ENCODE data around the gene POU6F2. TPM values are rescaled to one million over a fixed set of nuclear protein-coding genes. Genes with fewer than 3 reads are reported as not detected.

POU6F2 gene
- total RNA-seq, 1 donor from 2014 or later: not detected

DNA sequence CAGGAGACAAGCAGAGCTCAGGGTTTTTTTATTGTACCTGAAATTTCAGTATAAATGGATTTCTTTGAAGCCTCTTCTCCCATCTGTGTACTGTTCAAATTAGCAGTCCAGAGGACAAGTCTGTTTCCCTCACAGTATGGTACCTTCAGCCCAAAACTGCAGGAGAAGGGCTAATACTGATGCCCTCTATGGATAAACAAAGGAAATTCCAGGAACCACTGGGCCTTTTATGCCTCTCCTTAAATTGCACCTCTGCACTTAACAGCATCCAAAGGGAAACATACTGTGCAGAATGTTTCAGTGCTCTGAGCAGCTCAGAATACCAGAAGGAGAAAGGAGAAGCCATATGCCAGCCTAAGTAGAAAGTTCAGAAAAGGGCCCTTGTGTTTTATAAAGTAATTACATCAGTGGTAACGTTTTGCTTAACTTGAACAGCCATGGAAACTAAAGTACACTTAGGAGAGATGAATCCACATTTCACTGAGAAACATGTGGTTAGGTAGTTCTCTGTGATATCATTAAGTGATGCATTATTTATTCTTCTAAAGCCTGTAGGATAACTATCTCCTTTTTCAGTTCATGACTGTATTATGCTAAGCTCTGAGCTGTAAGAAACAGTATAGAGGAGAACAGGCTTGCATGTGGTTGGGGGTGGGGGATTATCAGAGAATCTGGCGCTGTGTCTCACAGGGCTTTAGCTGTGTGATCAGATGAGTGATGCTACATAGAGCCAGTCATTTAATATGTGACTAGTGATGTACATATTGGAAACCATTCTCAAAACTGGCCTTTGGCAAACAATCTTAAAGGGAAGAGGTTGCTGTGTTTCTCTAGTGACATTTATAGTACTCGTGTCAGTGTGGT, 111.3 kb downstream of the POU6F2 start:
- H3K36me3 ChIP-seq: no peaks in the 10 kb centered on the region

GRCh38 chr7:39091145-39091544, 113.4 kb downstream of the POU6F2 start:
- no peak overlapping the region for H3K4me3 ChIP-seq
- H3K27ac ChIP-seq: no peak overlapping the region
- H3K36me3 ChIP-seq: no peaks in the 10 kb centered on the region
- DNase-seq (ENCODE audit: low spot score in 2 of 2): no peak
- H3K4me1 ChIP-seq: no peaks in the 10 kb centered on the region
- intact Hi-C loops (cut with DNase I): no loop called here
- no peak for TF ChIP-seq CTCF (IDR thresholded peaks at IDR 0.05)
- H3K27me3 ChIP-seq: no peaks in the 10 kb centered on the region
- H3K9me3 ChIP-seq: no peaks in the 10 kb centered on the region

More for the DNA sequence above, 111.3 kb downstream of the POU6F2 start:
- intact Hi-C loops (cut with DNase I): loop anchor here (5.0 kb wide), 1 partner anchor 152 kb away; no protein-coding TSS in a partner anchor
- H3K27ac ChIP-seq: no peak overlapping the region
- H3K4me1 ChIP-seq: no peaks in the 10 kb centered on the region
- no peak for TF ChIP-seq CTCF (IDR thresholded peaks at IDR 0.05)
- no peaks in the 10 kb centered on the region for H3K9me3 ChIP-seq
- H3K27me3 ChIP-seq: no peaks in the 10 kb centered on the region
- DNase-seq (ENCODE audit: low spot score in 2 of 2): no peak
- H3K4me3 ChIP-seq: no peak overlapping the region

DNA sequence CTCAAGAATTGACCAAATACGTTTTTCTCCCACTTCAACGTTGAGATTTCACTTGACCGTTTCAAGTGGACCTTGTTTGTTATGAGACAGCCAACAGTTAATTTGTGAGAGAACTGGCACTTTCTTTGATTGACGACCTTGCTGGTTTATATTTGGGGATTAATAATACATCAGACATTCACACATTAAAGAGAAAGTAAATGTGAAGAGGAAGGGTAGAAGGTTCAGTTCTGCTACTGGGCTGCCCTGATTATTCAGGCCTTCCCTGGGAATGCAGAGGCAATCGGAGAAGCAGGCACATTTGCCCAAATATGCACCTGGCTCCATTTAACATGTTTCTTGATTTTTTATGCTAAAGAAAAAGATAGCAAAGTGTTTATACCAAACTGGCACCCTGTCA, 114.1 kb downstream of the POU6F2 start:
- H3K36me3 ChIP-seq: no peaks in the 10 kb centered on the region
- no peaks in the 10 kb centered on the region for H3K9me3 ChIP-seq
- no peak overlapping the region for H3K4me3 ChIP-seq
- intact Hi-C loops (cut with DNase I): no loop called here
- no peak for TF ChIP-seq CTCF (IDR thresholded peaks at IDR 0.05)
- no peaks in the 10 kb centered on the region for H3K4me1 ChIP-seq
- no peak for DNase-seq (ENCODE audit: low spot score in 2 of 2)
- H3K27ac ChIP-seq: no peak overlapping the region
- no peaks in the 10 kb centered on the region for H3K27me3 ChIP-seq

DNA sequence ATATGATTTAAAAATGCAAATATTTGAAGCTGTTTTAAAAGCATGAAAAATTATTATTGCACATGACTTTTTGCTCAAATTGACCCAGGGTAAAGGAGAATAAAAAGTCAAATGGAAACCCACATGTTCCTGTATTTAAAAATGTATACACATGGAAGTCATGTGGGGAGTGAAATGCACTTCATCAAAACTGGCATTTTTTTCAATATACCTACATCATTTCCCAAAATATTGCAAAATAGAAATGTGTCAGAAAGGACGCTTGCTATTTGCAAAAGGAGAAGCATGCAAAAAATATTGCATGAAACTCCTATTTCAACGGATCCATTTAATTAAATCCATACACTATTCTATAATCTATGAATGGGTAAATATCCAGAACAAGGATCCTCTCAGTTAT, 117.0 kb downstream of the POU6F2 start:
- H3K9me3 ChIP-seq: no peaks in the 10 kb centered on the region
- no peaks in the 10 kb centered on the region for H3K27me3 ChIP-seq
- H3K27ac ChIP-seq: no peak overlapping the region
- H3K4me3 ChIP-seq: no peak overlapping the region
- TF ChIP-seq CTCF (IDR thresholded peaks at IDR 0.05): no peak
- no peaks in the 10 kb centered on the region for H3K36me3 ChIP-seq
- intact Hi-C loops (cut with DNase I): no loop called here
- no peaks in the 10 kb centered on the region for H3K4me1 ChIP-seq
- no peak for DNase-seq (ENCODE audit: low spot score in 2 of 2)

DNA sequence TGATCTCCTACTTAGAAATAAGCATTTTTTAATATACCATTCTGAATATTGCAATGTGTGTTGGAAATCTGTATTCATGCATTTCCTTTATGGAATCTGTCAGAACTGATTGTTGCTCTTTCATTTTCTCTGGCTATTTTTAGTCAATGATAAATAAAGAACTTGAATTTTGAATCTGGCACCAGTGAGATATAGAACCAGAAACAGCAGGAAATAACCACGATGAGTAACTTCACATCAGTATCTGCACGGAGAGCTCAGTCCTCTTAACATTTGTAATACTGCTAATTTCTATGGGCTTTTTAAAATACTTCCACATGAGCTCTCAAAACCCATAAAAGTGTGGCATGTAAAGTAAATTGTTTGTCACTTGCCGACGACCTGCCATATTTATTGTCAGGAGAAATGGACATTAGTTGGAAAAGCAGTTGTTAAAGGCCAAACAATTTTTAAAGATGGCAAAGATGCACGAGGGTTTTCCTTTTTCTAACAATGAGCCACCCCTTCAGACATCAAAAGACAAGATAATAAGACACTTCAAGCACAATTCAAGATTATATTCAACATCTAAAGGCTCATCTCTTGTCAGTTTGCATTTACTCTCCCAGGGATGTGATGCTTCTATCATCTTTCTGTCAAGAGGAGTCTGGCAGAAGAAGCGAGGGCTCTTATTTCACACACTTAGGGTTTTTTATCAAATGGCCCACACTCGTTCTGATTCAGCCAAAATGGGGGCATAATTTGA, 118.3 kb downstream of the POU6F2 start:
- H3K36me3 ChIP-seq: no peaks in the 10 kb centered on the region
- no peak for DNase-seq (ENCODE audit: low spot score in 2 of 2)
- no peaks in the 10 kb centered on the region for H3K4me1 ChIP-seq
- no peaks in the 10 kb centered on the region for H3K27me3 ChIP-seq
- intact Hi-C loops (cut with DNase I): no loop called here
- H3K9me3 ChIP-seq: no peaks in the 10 kb centered on the region
- peak overlapping the region in 1 of 2 donors; percentile 10 for H3K4me3 ChIP-seq
- H3K27ac ChIP-seq: no peak overlapping the region
- TF ChIP-seq CTCF (IDR thresholded peaks at IDR 0.05): no peak
